ENCODE results near the gene CDKN1A.

CDKN1A gene

GRCh38 chr6:36662380-36662779 lies 16.1 kb upstream of the CDKN1A start:
- Histone ChIP-seq H3K4me3 (ENCODE audit: low read length) (no peak overlapping the region), H2AFZ (ENCODE audit: low read depth, low read length) (no peak overlapping the region), H3K27me3 (ENCODE audit: insufficient read depth, low read length) (no peaks in the 10 kb centered on the region), H3K4me1 (ENCODE audit: insufficient read depth, low read length) (peaks cover 13% of the 10 kb centered on the region), H3K9me3 (ENCODE audit: low read length) (peaks cover 2% of the 10 kb centered on the region), H3K36me3 (ENCODE audit: insufficient read depth, low read length) (no peaks in the 10 kb centered on the region)

- Histone ChIP-seq H3K9me3 (ENCODE audit: low read length) (peaks cover 2% of the 10 kb centered on the region), H3K36me3 (ENCODE audit: insufficient read depth, low read length) (no peaks in the 10 kb centered on the region), H3K27me3 (ENCODE audit: insufficient read depth, low read length) (no peaks in the 10 kb centered on the region), H2AFZ (ENCODE audit: low read depth, low read length) (no peak overlapping the region), H3K4me3 (ENCODE audit: low read length) (no peak overlapping the region), H3K4me1 (ENCODE audit: insufficient read depth, low read length) (peaks cover 18% of the 10 kb centered on the region)
These were observed 15.7 kb upstream of the CDKN1A start for GRCh38 chr6:36662827-36663256.

DNA sequence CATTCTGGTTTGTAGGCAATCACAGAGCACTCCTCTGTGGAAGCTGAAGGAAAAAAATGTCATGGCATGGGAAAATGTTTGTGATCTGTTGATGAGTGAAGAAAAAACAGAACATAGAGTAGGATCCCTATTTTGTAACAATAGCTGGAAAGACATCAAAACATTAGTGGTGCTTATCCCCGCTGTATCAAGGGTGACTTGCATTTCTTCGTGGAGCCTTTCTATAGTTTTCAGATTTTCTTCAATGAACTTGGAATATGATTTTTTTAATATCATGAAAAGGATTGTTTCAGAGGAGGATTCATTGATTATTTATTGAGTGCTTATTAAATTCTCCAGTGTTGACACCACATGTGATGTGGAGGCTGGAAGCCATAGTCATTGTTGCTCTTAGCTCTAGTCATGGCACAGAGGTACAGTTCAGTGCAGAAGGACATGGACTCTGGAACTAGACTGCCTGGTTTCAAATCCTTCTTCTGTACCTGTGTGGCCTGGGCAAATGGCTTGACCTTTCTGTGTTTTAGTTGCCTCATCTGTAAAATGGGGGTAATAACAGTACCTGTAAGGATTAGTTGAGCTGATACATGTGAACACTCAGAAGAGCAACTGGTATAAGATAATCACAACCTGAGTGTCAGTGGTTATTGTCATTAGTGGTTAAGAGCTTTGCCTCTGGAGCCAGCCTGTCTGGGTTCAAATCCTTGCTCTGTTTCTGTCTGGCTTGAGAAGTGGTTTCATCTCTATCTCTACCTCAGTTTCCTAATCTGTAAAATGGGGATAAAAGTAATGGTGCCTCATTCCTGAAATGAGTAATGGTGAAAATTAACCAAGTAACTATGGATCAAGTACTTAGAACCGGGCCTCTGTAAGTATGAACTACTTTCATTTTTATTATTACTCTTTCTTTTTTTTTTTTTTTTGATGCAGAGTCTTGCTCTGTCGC lies 14.7 kb upstream of the CDKN1A start:
- Histone ChIP-seq H2AFZ (ENCODE audit: low read depth, low read length) (no peak overlapping the region), H3K36me3 (ENCODE audit: insufficient read depth, low read length) (no peaks in the 10 kb centered on the region), H3K4me1 (ENCODE audit: insufficient read depth, low read length) (peaks cover 22% of the 10 kb centered on the region), H3K4me3 (ENCODE audit: low read length) (no peak overlapping the region), H3K27me3 (ENCODE audit: insufficient read depth, low read length) (no peaks in the 10 kb centered on the region), H3K9me3 (ENCODE audit: low read length) (peaks cover 2% of the 10 kb centered on the region)

GRCh38 chr6:36665180-36665579 lies 13.3 kb upstream of the CDKN1A start:
- Histone ChIP-seq H3K4me3 (ENCODE audit: low read length) (no peak overlapping the region), H3K36me3 (ENCODE audit: insufficient read depth, low read length) (no peaks in the 10 kb centered on the region), H3K9me3 (ENCODE audit: low read length) (peaks cover 2% of the 10 kb centered on the region), H3K4me1 (ENCODE audit: insufficient read depth, low read length) (peaks cover 26% of the 10 kb centered on the region), H2AFZ (ENCODE audit: low read depth, low read length) (no peak overlapping the region), H3K27me3 (ENCODE audit: insufficient read depth, low read length) (no peaks in the 10 kb centered on the region)

GRCh38 chr6:36666287-36666686 lies 12.2 kb upstream of the CDKN1A start:
- Histone ChIP-seq H3K4me1 (ENCODE audit: insufficient read depth, low read length) (peaks cover 26% of the 10 kb centered on the region), H3K9me3 (ENCODE audit: low read length) (no peaks in the 10 kb centered on the region), H3K36me3 (ENCODE audit: insufficient read depth, low read length) (no peaks in the 10 kb centered on the region), H3K4me3 (ENCODE audit: low read length) (no peak overlapping the region), H2AFZ (ENCODE audit: low read depth, low read length) (no peak overlapping the region), H3K27me3 (ENCODE audit: insufficient read depth, low read length) (no peaks in the 10 kb centered on the region)

GRCh38 chr6:36666826-36667591 lies 11.5 kb upstream of the CDKN1A start:
- H3K4me3 ChIP-seq (ENCODE audit: low read length): peak overlapping the region; percentile 1
- H3K9me3 ChIP-seq (ENCODE audit: low read length): no peaks in the 10 kb centered on the region
- peaks cover 26% of the 10 kb centered on the region for H3K4me1 ChIP-seq (ENCODE audit: insufficient read depth, low read length)
- no peaks in the 10 kb centered on the region for H3K36me3 ChIP-seq (ENCODE audit: insufficient read depth, low read length)
- no peaks in the 10 kb centered on the region for H3K27me3 ChIP-seq (ENCODE audit: insufficient read depth, low read length)
- H2AFZ ChIP-seq (ENCODE audit: low read depth, low read length): no peak overlapping the region

DNA sequence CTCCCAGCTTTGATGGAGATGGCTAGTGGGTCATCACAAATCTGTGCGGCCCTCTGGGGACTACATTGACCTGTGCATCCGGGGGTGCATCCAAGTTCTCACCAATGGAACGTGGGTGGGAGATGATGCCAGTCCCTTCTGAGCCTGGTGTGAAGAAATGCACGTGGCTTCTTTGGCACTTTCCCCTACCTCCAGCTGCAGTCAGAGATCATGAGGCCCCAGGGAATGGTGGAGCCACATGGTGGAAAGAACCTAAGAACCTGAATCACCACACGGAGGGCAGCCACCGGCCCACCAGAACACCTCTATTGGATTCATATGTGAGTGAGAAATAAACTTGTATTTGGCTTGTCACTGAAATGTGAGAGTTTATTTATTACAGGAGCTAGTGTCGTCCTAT lies 9.9 kb upstream of the CDKN1A start:
- no peak overlapping the region for H3K4me3 ChIP-seq (ENCODE audit: low read length)
- no peaks in the 10 kb centered on the region for H3K36me3 ChIP-seq (ENCODE audit: insufficient read depth, low read length)
- no peak overlapping the region for H2AFZ ChIP-seq (ENCODE audit: low read depth, low read length)
- peaks cover 26% of the 10 kb centered on the region for H3K4me1 ChIP-seq (ENCODE audit: insufficient read depth, low read length)
- no peaks in the 10 kb centered on the region for H3K9me3 ChIP-seq (ENCODE audit: low read length)
- no peaks in the 10 kb centered on the region for H3K27me3 ChIP-seq (ENCODE audit: insufficient read depth, low read length)

GRCh38 chr6:36669002-36669401 lies 9.5 kb upstream of the CDKN1A start:
- H3K27me3 ChIP-seq (ENCODE audit: insufficient read depth, low read length): no peaks in the 10 kb centered on the region
- H3K36me3 ChIP-seq (ENCODE audit: insufficient read depth, low read length): no peaks in the 10 kb centered on the region
- H3K9me3 ChIP-seq (ENCODE audit: low read length): no peaks in the 10 kb centered on the region
- H2AFZ ChIP-seq (ENCODE audit: low read depth, low read length): no peak overlapping the region
- peaks cover 26% of the 10 kb centered on the region for H3K4me1 ChIP-seq (ENCODE audit: insufficient read depth, low read length)
- H3K4me3 ChIP-seq (ENCODE audit: low read length): no peak overlapping the region

DNA sequence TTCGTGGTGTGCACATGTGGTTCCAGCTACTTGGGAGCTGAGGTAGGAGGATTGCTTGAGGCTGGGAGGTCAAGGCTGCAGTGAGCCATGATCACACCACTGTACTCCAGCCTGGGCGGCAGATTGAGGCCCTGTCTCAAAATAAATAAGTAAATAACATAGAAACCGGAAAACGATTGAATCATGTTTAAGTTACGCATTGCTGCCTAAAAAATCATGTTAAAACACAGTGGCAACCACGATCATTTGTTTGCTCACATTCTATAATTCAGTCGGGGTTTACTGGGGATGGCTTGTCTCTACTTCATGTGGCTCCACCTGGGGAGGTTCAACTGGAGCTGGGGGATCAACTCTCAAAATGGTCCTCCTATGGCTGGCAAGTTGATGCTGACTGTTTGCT lies 8.2 kb upstream of the CDKN1A start:
- Histone ChIP-seq H3K27me3 (ENCODE audit: insufficient read depth, low read length) (no peaks in the 10 kb centered on the region), H3K9me3 (ENCODE audit: low read length) (no peaks in the 10 kb centered on the region), H3K4me3 (ENCODE audit: low read length) (no peak overlapping the region), H2AFZ (ENCODE audit: low read depth, low read length) (no peak overlapping the region), H3K4me1 (ENCODE audit: insufficient read depth, low read length) (peaks cover 26% of the 10 kb centered on the region), H3K36me3 (ENCODE audit: insufficient read depth, low read length) (no peaks in the 10 kb centered on the region)

DNA sequence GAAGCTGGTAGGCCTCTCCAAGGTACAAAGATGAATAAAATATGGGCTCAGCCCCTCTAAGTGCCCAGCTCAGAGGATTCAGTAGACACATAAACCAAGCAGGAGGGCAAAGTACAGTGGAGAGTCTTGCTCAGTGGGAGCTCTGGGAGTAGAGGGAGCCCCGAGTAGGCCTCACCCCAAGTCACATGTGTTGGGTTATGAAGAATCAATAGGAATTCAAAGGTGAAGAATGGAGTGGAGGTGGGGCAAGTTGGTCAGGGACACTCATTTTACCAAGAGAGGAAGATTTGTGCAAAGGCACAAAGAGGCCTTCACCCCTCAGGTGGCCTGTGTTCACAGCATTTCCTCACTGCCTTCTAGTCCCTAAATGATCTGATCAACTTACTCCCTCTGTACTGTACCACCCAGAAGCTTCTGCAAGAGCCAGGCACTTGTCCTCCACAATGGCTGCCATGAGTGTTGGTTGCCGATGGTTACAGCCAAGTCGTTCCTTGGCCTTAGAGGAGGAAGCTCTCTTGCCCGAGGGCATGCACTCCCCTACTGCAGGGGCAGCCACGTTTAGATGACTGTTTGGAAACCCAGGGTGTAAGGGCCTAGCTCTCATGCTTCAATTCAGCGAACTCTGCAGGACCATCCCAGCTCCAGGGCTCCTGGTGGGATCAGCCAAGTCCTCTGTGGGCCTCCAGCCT lies 6.7 kb upstream of the CDKN1A start:
- no peaks in the 10 kb centered on the region for H3K36me3 ChIP-seq (ENCODE audit: insufficient read depth, low read length)
- H2AFZ ChIP-seq (ENCODE audit: low read depth, low read length): no peak overlapping the region
- no peaks in the 10 kb centered on the region for H3K27me3 ChIP-seq (ENCODE audit: insufficient read depth, low read length)
- H3K4me1 ChIP-seq (ENCODE audit: insufficient read depth, low read length): peaks cover 29% of the 10 kb centered on the region
- no peaks in the 10 kb centered on the region for H3K9me3 ChIP-seq (ENCODE audit: low read length)
- H3K4me3 ChIP-seq (ENCODE audit: low read length): no peak overlapping the region

DNA sequence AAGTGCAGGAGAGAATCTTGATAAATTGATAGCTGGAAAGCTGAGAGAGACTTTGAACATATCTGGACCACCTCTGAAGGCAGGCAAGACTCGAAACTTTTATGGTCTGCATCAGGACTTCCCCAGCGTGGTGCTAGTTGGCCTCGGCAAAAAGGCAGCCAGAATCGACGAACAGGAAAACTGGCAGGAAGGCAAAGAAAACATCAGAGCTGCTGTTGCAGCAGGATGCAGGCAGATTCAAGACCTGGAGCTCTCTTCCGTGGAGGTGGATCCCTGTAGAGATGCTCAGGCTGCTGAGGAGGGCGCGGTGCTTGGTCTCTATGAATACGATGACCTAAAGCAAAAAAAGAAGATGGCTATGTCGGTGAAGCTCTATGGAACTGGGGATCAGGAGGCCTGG lies 4.6 kb upstream of the CDKN1A start:
- Histone ChIP-seq H3K36me3 (ENCODE audit: insufficient read depth, low read length) (no peaks in the 10 kb centered on the region), H3K27me3 (ENCODE audit: insufficient read depth, low read length) (no peaks in the 10 kb centered on the region), H2AFZ (ENCODE audit: low read depth, low read length) (no peak overlapping the region)

GRCh38 chr6:36674942-36675341 lies 3.6 kb upstream of the CDKN1A start:
- Histone ChIP-seq H3K36me3 (ENCODE audit: insufficient read depth, low read length) (no peaks in the 10 kb centered on the region), H3K4me3 (ENCODE audit: low read length) (no peak overlapping the region), H2AFZ (ENCODE audit: low read depth, low read length) (no peak overlapping the region), H3K27me3 (ENCODE audit: insufficient read depth, low read length) (no peaks in the 10 kb centered on the region), H3K9me3 (ENCODE audit: low read length) (no peaks in the 10 kb centered on the region), H3K4me1 (ENCODE audit: insufficient read depth, low read length) (peaks cover 34% of the 10 kb centered on the region)

More for the DNA sequence above, 4.6 kb upstream of the CDKN1A start:
- no peaks in the 10 kb centered on the region for H3K9me3 ChIP-seq (ENCODE audit: low read length)
- no peak overlapping the region for H3K4me3 ChIP-seq (ENCODE audit: low read length)
- H3K4me1 ChIP-seq (ENCODE audit: insufficient read depth, low read length): peaks cover 32% of the 10 kb centered on the region

Measured in neuron (in vitro differentiated cells).